SK-N-SH (cell line): ENCODE results near the gene PPP1R9B. TPM values are rescaled to one million over a fixed set of nuclear protein-coding genes. Genes with fewer than 3 reads are reported as not detected.

ENCODE experiments used
- CTCF ChIA-PET: fragments of 300-600, 350-600 bp; formaldehyde crosslinking; extraction: SDS; loops from one replicate; lab custom pipeline; 2021; lab: Yijun Ruan, JAX
- POLR2A ChIA-PET: fragments of 350-600 bp; sonication (Branson Sonifier 250); formaldehyde crosslinking; extraction: SDS; loops from one replicate; lab custom pipeline; 2020; ENCODE audit warnings: antibody characterized with exemption, inconsistent platforms; lab: Yijun Ruan, JAX
- DNase-seq: peaks from one replicate; pipeline ENCODE4 v3.0.0; 2012
- H2AFZ ChIP-seq: fragments of 200-600 bp; sonication (generic); 2 replicates; pipeline ENCODE4 v1.8.1; 2016; ENCODE audit warnings: antibody characterized with exemption, mild to moderate bottlenecking, low read depth
- H3F3A ChIP-seq: fragments of 200-600 bp; sonication (generic); replicated peaks from 2 replicates; pipeline ENCODE3; 2016; ENCODE audit warnings: antibody characterized with exemption, mild to moderate bottlenecking; ENCODE audit not compliant: insufficient read depth
- H3K27ac ChIP-seq, 2 experiments: fragments of 200-500 bp in 1 of 2; fragments of 200-600 bp in 1 of 2; sonication (Bioruptor generic) in 1 of 2; sonication (generic), shearing (Covaris generic) in 1 of 2; 2 replicates each; pipeline versions ENCODE4 v1.5.1 to v1.6.1; 2014 to 2016; ENCODE audit warnings: low read depth in 2 of 2, inconsistent platforms in 1 of 2, low read length in 1 of 2, mild to moderate bottlenecking in 1 of 2, mixed read lengths in 1 of 2
- H3K27me3 ChIP-seq: fragments of 200-600 bp; sonication (generic), shearing (Covaris generic); 2 replicates; pipeline ENCODE4 v1.6.1; 2016; ENCODE audit warnings: mixed run types; ENCODE audit not compliant: insufficient read depth
- H3K36me3 ChIP-seq, 2 experiments: fragments of 200-500 bp in 1 of 2; fragments of 200-600 bp in 1 of 2; sonication (Bioruptor generic) in 1 of 2; sonication (generic) in 1 of 2; replicated peaks in 1 of 2; 2 replicates each; pipeline versions ENCODE3 to v1.5.1; 2014 to 2016; ENCODE audit warnings: low read length in 1 of 2, mild to moderate bottlenecking in 1 of 2; ENCODE audit not compliant: insufficient read depth in 2 of 2, control insufficient read depth in 1 of 2
- H3K4me1 ChIP-seq, 2 experiments: fragments of 200-500 bp in 1 of 2; fragments of 200-600 bp in 1 of 2; sonication (Bioruptor generic) in 1 of 2; sonication (generic), shearing (Covaris generic) in 1 of 2; 2 replicates each; pipeline versions ENCODE4 v1.5.1 to v1.6.1; 2014 to 2016; ENCODE audit warnings: low read depth in 1 of 2, low read length in 1 of 2, mixed run types in 1 of 2; ENCODE audit not compliant: insufficient read depth in 2 of 2, control insufficient read depth in 1 of 2
- H3K4me2 ChIP-seq: fragments of 200-600 bp; sonication (generic), shearing (Covaris generic); 2 replicates; pipeline ENCODE4 v1.6.1; 2017; ENCODE audit warnings: mixed run types
- H3K4me3 ChIP-seq, 2 experiments: fragments of 200-500 bp in 1 of 2; fragments of 200-600 bp in 1 of 2; sonication (Bioruptor generic) in 1 of 2; sonication (generic), shearing (Covaris generic) in 1 of 2; 2 replicates each; pipeline versions ENCODE4 v1.5.1 to v1.8.1; 2014 to 2016; ENCODE audit warnings: low read depth in 2 of 2, inconsistent platforms in 1 of 2, low read length in 1 of 2, mild to moderate bottlenecking in 1 of 2, mixed read lengths in 1 of 2, moderate library complexity in 1 of 2
- H3K79me2 ChIP-seq: fragments of 200-600 bp; sonication (generic); 2 replicates; pipeline ENCODE4 v1.8.1; 2017; ENCODE audit warnings: mild to moderate bottlenecking; ENCODE audit not compliant: insufficient read depth
- H3K9ac ChIP-seq: fragments of 200-600 bp; sonication (generic); 2 replicates; pipeline ENCODE4 v1.6.1; 2017; ENCODE audit warnings: mixed run types
- H3K9me2 ChIP-seq: fragments of 200-600 bp; sonication (generic); 2 replicates; pipeline ENCODE4 v1.6.1; 2017; ENCODE audit warnings: mixed run types
- H3K9me3 ChIP-seq: fragments of 200-600 bp; sonication (generic); 2 replicates; pipeline ENCODE4 v1.6.1; 2017; ENCODE audit warnings: mixed run types, mild to moderate bottlenecking, moderate library complexity
- H4K20me1 ChIP-seq: fragments of 200-600 bp; sonication (generic); 2 replicates; pipeline ENCODE4 v1.6.1; 2017; ENCODE audit warnings: mild to moderate bottlenecking, mixed run types; ENCODE audit not compliant: insufficient read depth
- CHD2 ChIP-seq: fragments of 150-350 bp; IDR thresholded peaks from 2 replicates; pipeline ENCODE4 v1.6.1; 2018; ENCODE audit warnings: low read length; ENCODE audit not compliant: partially characterized antibody
- ELF1 ChIP-seq: IDR thresholded peaks from 2 replicates; pipeline ENCODE4 v1.4.0; 2012
- EP300 ChIP-seq, 2 experiments: IDR thresholded peaks; 2 replicates each; pipeline versions ENCODE4 v1.4.0 to v1.6.1; 2012; ENCODE audit warnings: borderline replicate concordance in 1 of 2, low read depth in 1 of 2, low read length in 1 of 2
- EZH2phosphoT487 ChIP-seq: fragments of 200-600 bp; sonication (generic); IDR thresholded peaks from 2 replicates; pipeline ENCODE4 v1.6.1; 2017; ENCODE audit warnings: low read depth, mixed run types, mild to moderate bottlenecking, antibody characterized with exemption, moderate library complexity, borderline replicate concordance
- FOSL2 ChIP-seq: IDR thresholded peaks from 2 replicates; pipeline ENCODE4 v1.4.0; 2012; ENCODE audit warnings: low read depth, mild to moderate bottlenecking, moderate library complexity, borderline replicate concordance
- GABPA ChIP-seq: IDR thresholded peaks from 2 replicates; pipeline ENCODE4 v1.4.0; 2012; ENCODE audit warnings: low read depth, mild to moderate bottlenecking
- GATA2 ChIP-seq: sonication (generic); formaldehyde crosslinking; IDR thresholded peaks from 2 replicates; pipeline ENCODE4 v1.5.0; 2020; ENCODE audit warnings: mild to moderate bottlenecking, missing genetic modification reagents
- IRF3 ChIP-seq: fragments of 150-350 bp; IDR thresholded peaks from 2 replicates; pipeline ENCODE4 v1.6.1; 2016; ENCODE audit warnings: mild to moderate bottlenecking, low read depth, low read length
- MAX ChIP-seq: IDR thresholded peaks from 2 replicates; pipeline ENCODE4 v1.4.0; 2012; ENCODE audit warnings: low read depth
- MEF2A ChIP-seq: IDR thresholded peaks from 2 replicates; pipeline ENCODE4 v1.4.0; 2012; ENCODE audit warnings: low read depth, borderline replicate concordance
- NFIC ChIP-seq: IDR thresholded peaks from 2 replicates; pipeline ENCODE4 v1.4.0; 2012; ENCODE audit warnings: borderline replicate concordance
- NRF1 ChIP-seq: IDR thresholded peaks from 2 replicates; pipeline ENCODE4 v1.6.1; 2012; ENCODE audit warnings: low read depth, mild to moderate bottlenecking, low read length
- RAD21 ChIP-seq: IDR thresholded peaks from 2 replicates; pipeline ENCODE4 v1.6.1; 2012; ENCODE audit warnings: mild to moderate bottlenecking, low read length
- RCOR1 ChIP-seq: fragments of 150-350 bp; IDR thresholded peaks from 2 replicates; pipeline ENCODE4 v1.6.1; 2017; ENCODE audit warnings: antibody characterized with exemption, low read length
- REST ChIP-seq: IDR thresholded peaks from 2 replicates; pipeline ENCODE4 v1.6.1; 2012; ENCODE audit warnings: mild to moderate bottlenecking, low read depth, low read length, moderate library complexity
- RFX5 ChIP-seq: IDR thresholded peaks from 2 replicates; pipeline ENCODE4 v1.6.1; 2012; ENCODE audit warnings: mild to moderate bottlenecking, improper control_type of control experiment, low read length
- RXRA ChIP-seq: IDR thresholded peaks from 2 replicates; pipeline ENCODE4 v1.4.0; 2012; ENCODE audit warnings: low read depth, mild to moderate bottlenecking, borderline replicate concordance
- SIN3A ChIP-seq: IDR thresholded peaks from 2 replicates; pipeline ENCODE4 v1.6.1; 2012; ENCODE audit warnings: low read depth, mild to moderate bottlenecking, low read length, moderate library complexity, borderline replicate concordance
- USF1 ChIP-seq: IDR thresholded peaks from 2 replicates; pipeline ENCODE4 v1.4.0; 2012; ENCODE audit warnings: low read depth, borderline replicate concordance
- USF2 ChIP-seq: fragments of 150-350 bp; IDR thresholded peaks from 2 replicates; pipeline ENCODE4 v1.6.1; 2017; ENCODE audit warnings: antibody characterized with exemption, low read length, low read depth, borderline replicate concordance
- WGBS: methylation state at CpG from one replicate; pipeline ENCODE4 v1.1.6; 2017; ENCODE audit warnings: low lambda C conversion rate; 5-methylcytosine and 5-hydroxymethylcytosine counted together
- polyA plus RNA-seq, 3 experiments: library from polyadenylated mRNA; depleted of rRNA; stranded (reverse); fragments of >200 nt; gene quantifications; 2 replicates each; pipeline ENCODE4 v1.2.3, GENCODE V29; 2012

Gene PPP1R9B
- polyA plus RNA-seq, 1 of the 3 experiments (the other 2 are of a cell fraction) = 35.2 TPM

- DNase-seq = no peak
- Histone ChIP-seq H3K4me3 (no peak overlapping the region), H2AFZ (no peak overlapping the region), H3K27ac (no peak overlapping the region), H3K27me3 (no peaks in the 10 kb centered on the region), H3K4me1 (peaks cover 3 to 16% of the 10 kb centered on the region in 2 experiments; a peak in 1 of 4 replicates), H4K20me1 (no peaks in the 10 kb centered on the region), H3K79me2 (no peaks in the 10 kb centered on the region), H3K9me3 (no peaks in the 10 kb centered on the region), H3K9me2 (no peaks in the 10 kb centered on the region), H3K4me2 (no peak overlapping the region), H3K36me3 (no peaks in the 10 kb centered on the region), H3F3A (peaks cover under 1% of the 10 kb centered on the region), H3K9ac (no peak overlapping the region)
- 83% methylated on average over 8 of the region's 9 CpGs for WGBS
- no peak for TF ChIP-seq FOSL2
- TF ChIP-seq USF2 = no peak
- TF ChIP-seq CHD2 = no peak
- no peak for TF ChIP-seq REST
- TF ChIP-seq NFIC = no peak
- no peak for TF ChIP-seq ELF1
- no peak for TF ChIP-seq EZH2phosphoT487
- no peak for TF ChIP-seq GATA2 (CRISPR knock-in tag)
- TF ChIP-seq EP300 (IDR thresholded peaks at IDR 0.05; ENCODE audit: borderline replicate concordance in 1 of 2, low read depth in 1 of 2, low read length in 1 of 2) = no peak
- TF ChIP-seq IRF3 = no peak
- no peak for TF ChIP-seq MEF2A
- POLR2A ChIA-PET = no interaction called here
- CTCF ChIA-PET = interaction anchor here (0.8 to 17.0 kb wide), 18 partner anchors 9 to 133 kb away, joined by 3 to 517 read pairs (median 6); partner anchors contain the start of genes COL1A1, PDK2, PPP1R9B and TMEM92
Observed at GRCh38 chr17:50165066-50165465, 14.6 kb upstream of the PPP1R9B start.

GRCh38 chr17:50164697-50164988 is 14.2 kb upstream of the PPP1R9B start:
- no peaks in the 10 kb centered on the region for H3K9me3 ChIP-seq
- POLR2A ChIA-PET = no interaction called here
- no peaks in the 10 kb centered on the region for H4K20me1 ChIP-seq
- TF ChIP-seq RCOR1 = no peak
- no peak for TF ChIP-seq MAX
- TF ChIP-seq NRF1 = no peak
- no peak for TF ChIP-seq GABPA
- TF ChIP-seq RFX5 = no peak
- TF ChIP-seq RAD21 = no peak
- no peak for TF ChIP-seq SIN3A
- no peak for TF ChIP-seq IRF3
- TF ChIP-seq USF1 = no peak
- TF ChIP-seq RXRA = no peak

More at GRCh38 chr17:50164697-50164988, 14.2 kb upstream of the PPP1R9B start:
- Histone ChIP-seq H3K9ac (no peak overlapping the region), H3K79me2 (no peaks in the 10 kb centered on the region), H3K27ac (no peak overlapping the region), H3K27me3 (no peaks in the 10 kb centered on the region), H3F3A (peaks cover 5% of the 10 kb centered on the region), H3K4me1 (peaks cover 3 to 16% of the 10 kb centered on the region in 2 experiments; a peak in 1 of 4 replicates), H3K4me3 (no peak overlapping the region), H3K36me3 (no peaks in the 10 kb centered on the region), H3K4me2 (no peak overlapping the region), H2AFZ (no peak overlapping the region), H3K9me2 (no peaks in the 10 kb centered on the region)
- DNase-seq = no peak
- WGBS = 92% methylated on average over 2 of the region's 2 CpGs
- CTCF ChIA-PET = interaction anchor here (1.0 to 17.0 kb wide), 11 partner anchors 10 to 134 kb away, joined by 3 to 517 read pairs (median 7); partner anchors contain the start of genes COL1A1, PPP1R9B and TMEM92
